Measurements from ENCODE around the gene CPLX3. TPM values are rescaled to one million over a fixed set of nuclear protein-coding genes. Genes with fewer than 3 reads are reported as not detected.

The CPLX3 gene
- total RNA-seq, 2 donors from 2014 or later = not detected

DNA sequence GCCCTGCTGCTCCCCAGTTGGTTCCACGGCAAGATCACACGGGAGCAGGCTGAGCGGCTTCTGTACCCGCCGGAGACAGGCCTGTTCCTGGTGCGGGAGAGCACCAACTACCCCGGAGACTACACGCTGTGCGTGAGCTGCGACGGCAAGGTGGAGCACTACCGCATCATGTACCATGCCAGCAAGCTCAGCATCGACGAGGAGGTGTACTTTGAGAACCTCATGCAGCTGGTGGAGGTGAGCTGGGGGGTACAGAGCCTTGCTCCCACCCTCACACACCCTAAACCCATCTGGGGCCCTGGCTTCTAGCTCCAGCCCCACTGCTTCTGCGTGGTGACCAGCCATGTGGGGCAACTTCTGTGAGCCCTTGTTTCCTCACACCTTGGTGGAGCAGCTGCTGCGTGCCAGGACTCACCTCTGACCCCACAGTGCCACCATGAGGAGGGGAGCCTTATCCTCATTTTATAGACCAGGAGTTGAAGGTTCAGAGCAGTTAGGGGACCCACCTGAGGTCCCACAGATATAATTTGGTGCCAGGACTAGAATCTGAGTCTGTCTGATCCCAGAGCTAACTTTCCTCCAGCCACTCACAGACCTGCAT is 27.1 kb upstream of the CPLX3 start:
- WGBS, 2 experiments (ENCODE audit: insufficient coverage in 1 of 2, insufficient read length in 1 of 2) = 93 to 96% methylated on average over 9 to 15 of the region's 16 CpGs
- H3K4me1 Mint-ChIP-seq = peaks cover 3% of the 10 kb centered on the region
- DNase-seq = peak; percentile 61
- Histone ChIP-seq H3K27me3 (ENCODE audit: control insufficient read depth, insufficient read depth, low read length, poor library complexity, severe bottlenecking) (no peaks in the 10 kb centered on the region), H3K27ac (ENCODE audit: low read depth, low read length) (no peak overlapping the region), H3K9ac (ENCODE audit: extremely low read depth, low read length, poor library complexity, severe bottlenecking) (no peak overlapping the region), H3K9me3 (ENCODE audit: control insufficient read depth, low read length) (no peaks in the 10 kb centered on the region), H3K4me1 (ENCODE audit: control insufficient read depth, insufficient read depth, low read length) (no peaks in the 10 kb centered on the region), H3K4me3 (ENCODE audit: low read length) (no peak overlapping the region), H3K36me3 (ENCODE audit: control insufficient read depth, insufficient read depth, low read length) (peaks cover 50% of the 10 kb centered on the region)
- TF ChIP-seq, protein P1, sequence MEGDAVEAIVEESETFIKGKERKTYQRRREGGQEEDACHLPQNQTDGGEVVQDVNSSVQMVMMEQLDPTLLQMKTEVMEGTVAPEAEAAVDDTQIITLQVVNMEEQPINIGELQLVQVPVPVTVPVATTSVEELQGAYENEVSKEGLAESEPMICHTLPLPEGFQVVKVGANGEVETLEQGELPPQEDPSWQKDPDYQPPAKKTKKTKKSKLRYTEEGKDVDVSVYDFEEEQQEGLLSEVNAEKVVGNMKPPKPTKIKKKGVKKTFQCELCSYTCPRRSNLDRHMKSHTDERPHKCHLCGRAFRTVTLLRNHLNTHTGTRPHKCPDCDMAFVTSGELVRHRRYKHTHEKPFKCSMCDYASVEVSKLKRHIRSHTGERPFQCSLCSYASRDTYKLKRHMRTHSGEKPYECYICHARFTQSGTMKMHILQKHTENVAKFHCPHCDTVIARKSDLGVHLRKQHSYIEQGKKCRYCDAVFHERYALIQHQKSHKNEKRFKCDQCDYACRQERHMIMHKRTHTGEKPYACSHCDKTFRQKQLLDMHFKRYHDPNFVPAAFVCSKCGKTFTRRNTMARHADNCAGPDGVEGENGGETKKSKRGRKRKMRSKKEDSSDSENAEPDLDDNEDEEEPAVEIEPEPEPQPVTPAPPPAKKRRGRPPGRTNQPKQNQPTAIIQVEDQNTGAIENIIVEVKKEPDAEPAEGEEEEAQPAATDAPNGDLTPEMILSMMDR (conservative IDR thresholded peaks at IDR 0.05) = no peak
- no peak overlapping the region for H3K4me3 Mint-ChIP-seq
- no peaks in the 10 kb centered on the region for H3K27me3 Mint-ChIP-seq (ENCODE audit: insufficient read depth)
- peaks cover 35% of the 10 kb centered on the region for H3K36me3 Mint-ChIP-seq (ENCODE audit: low read depth)
- no peak overlapping the region for H3K27ac Mint-ChIP-seq
- H3K9me3 Mint-ChIP-seq = no peaks in the 10 kb centered on the region

DNA sequence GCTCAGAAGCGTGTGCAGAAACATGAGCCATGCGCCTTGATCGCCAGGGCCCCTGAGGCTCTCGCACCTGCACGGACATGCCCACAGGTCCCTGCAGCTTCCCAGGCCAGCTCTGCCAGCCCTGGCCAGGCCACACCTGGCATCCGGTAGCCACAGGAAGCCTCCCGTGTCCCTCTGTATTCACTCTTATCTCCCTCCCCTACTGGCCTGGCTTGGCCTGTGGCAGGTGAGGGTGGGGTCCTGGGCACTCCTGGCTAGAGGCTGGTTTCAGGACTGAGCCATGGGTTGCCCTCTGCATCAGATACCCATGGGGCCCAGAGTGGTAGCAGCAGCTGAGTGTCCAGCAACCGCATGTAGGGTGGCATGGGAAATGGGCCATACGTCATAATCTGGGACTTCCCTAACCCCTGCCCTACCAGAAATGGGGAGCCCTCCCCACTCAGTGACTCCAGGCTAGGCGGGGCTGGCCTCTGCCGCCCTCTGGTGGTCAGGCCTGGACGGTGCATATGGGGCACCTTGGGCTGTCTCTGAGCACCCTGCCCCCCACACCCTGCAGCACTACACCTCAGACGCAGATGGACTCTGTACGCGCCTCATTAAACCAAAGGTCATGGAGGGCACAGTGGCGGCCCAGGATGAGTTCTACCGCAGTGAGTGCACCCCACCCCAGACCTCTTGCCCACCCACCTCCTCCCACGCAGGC is 26.4 kb upstream of the CPLX3 start:
- Histone ChIP-seq H3K27ac (ENCODE audit: low read depth, low read length) (no peak overlapping the region), H3K27me3 (ENCODE audit: control insufficient read depth, insufficient read depth, low read length, poor library complexity, severe bottlenecking) (no peaks in the 10 kb centered on the region), H3K4me3 (ENCODE audit: low read length) (no peak overlapping the region), H3K9me3 (ENCODE audit: control insufficient read depth, low read length) (no peaks in the 10 kb centered on the region), H3K36me3 (ENCODE audit: control insufficient read depth, insufficient read depth, low read length) (peaks cover 50% of the 10 kb centered on the region), H3K4me1 (ENCODE audit: control insufficient read depth, insufficient read depth, low read length) (no peaks in the 10 kb centered on the region), H3K9ac (ENCODE audit: extremely low read depth, low read length, poor library complexity, severe bottlenecking) (no peak overlapping the region)
- Mint-ChIP-seq H3K9me3 (no peaks in the 10 kb centered on the region), H3K4me1 (peaks cover 3% of the 10 kb centered on the region), H3K36me3 (ENCODE audit: low read depth) (peaks cover 38% of the 10 kb centered on the region), H3K27me3 (ENCODE audit: insufficient read depth) (no peaks in the 10 kb centered on the region), H3K27ac (no peak overlapping the region), H3K4me3 (no peak overlapping the region)
- TF ChIP-seq, protein P1 (conservative IDR thresholded peaks at IDR 0.05) = peak; percentile 97
- DNase-seq = peak; percentile 93
- 50 to 69% methylated on average over 5 to 18 of the region's 18 CpGs for WGBS, 2 experiments (ENCODE audit: insufficient coverage in 1 of 2, insufficient read length in 1 of 2)

DNA sequence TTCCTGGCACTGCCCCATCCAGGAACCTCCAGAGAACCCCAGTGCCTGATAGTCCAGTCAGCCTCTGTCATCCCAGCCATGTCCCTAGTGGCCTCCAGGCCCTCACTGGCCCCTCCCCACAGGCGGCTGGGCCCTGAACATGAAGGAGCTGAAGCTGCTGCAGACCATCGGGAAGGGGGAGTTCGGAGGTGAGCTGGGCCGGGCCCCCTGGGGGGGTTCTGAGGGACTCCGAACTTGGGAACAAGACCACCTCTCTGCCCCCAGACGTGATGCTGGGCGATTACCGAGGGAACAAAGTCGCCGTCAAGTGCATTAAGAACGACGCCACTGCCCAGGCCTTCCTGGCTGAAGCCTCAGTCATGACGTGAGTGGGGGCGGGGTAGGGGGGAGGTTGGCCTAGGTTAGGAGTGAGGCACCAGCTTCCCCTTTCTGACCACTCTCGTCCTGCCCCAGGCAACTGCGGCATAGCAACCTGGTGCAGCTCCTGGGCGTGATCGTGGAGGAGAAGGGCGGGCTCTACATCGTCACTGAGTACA is 25.8 kb upstream of the CPLX3 start:
- WGBS, 2 experiments (ENCODE audit: insufficient coverage in 1 of 2, insufficient read length in 1 of 2) = 88 to 91% methylated on average over 15 to 20 of the region's 20 CpGs
- DNase-seq = no peak
- peaks cover 38% of the 10 kb centered on the region for H3K36me3 Mint-ChIP-seq (ENCODE audit: low read depth)
- H3K4me3 Mint-ChIP-seq = no peak overlapping the region
- Histone ChIP-seq H3K9me3 (ENCODE audit: control insufficient read depth, low read length) (no peaks in the 10 kb centered on the region), H3K9ac (ENCODE audit: extremely low read depth, low read length, poor library complexity, severe bottlenecking) (no peak overlapping the region), H3K36me3 (ENCODE audit: control insufficient read depth, insufficient read depth, low read length) (peaks cover 50% of the 10 kb centered on the region), H3K27ac (ENCODE audit: low read depth, low read length) (no peak overlapping the region), H3K4me1 (ENCODE audit: control insufficient read depth, insufficient read depth, low read length) (no peaks in the 10 kb centered on the region), H3K4me3 (ENCODE audit: low read length) (no peak overlapping the region), H3K27me3 (ENCODE audit: control insufficient read depth, insufficient read depth, low read length, poor library complexity, severe bottlenecking) (no peaks in the 10 kb centered on the region)
- peaks cover 3% of the 10 kb centered on the region for H3K4me1 Mint-ChIP-seq
- TF ChIP-seq, protein P1 (conservative IDR thresholded peaks at IDR 0.05) = no peak
- H3K27ac Mint-ChIP-seq = no peak overlapping the region
- no peaks in the 10 kb centered on the region for H3K27me3 Mint-ChIP-seq (ENCODE audit: insufficient read depth)
- H3K9me3 Mint-ChIP-seq = no peaks in the 10 kb centered on the region

Measured in endodermal cell (in vitro differentiated cells).